ENCODE data around the gene STK38L. TPM values are rescaled to one million over a fixed set of nuclear protein-coding genes. Genes with fewer than 3 reads are reported as not detected.

The STK38L gene
- total and polyA plus RNA-seq, 8 donors, result 28.2 to 45.1 (median 40.4) TPM

DNA sequence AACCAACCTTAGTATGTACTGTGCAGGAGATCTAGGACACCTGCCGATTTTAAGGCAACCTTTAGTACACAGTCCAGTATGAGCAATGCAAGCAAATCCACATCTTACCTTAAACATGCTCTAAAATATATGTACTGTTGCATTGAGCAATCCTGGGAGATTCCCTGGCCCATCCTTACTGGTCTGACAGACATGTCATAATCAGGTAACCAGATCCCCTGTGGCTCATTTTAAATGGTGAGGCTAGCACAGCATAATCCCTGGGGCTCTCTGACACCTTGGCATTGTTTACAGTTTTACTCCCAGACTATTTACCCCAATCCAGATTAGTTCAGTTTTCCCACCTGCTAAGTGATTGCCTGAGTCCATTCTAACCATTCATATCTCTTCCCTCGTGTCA, 103.7 kb downstream of the STK38L start:
- no peaks in the 10 kb centered on the region for H3K9me3 ChIP-seq
- TF ChIP-seq, protein P1, sequence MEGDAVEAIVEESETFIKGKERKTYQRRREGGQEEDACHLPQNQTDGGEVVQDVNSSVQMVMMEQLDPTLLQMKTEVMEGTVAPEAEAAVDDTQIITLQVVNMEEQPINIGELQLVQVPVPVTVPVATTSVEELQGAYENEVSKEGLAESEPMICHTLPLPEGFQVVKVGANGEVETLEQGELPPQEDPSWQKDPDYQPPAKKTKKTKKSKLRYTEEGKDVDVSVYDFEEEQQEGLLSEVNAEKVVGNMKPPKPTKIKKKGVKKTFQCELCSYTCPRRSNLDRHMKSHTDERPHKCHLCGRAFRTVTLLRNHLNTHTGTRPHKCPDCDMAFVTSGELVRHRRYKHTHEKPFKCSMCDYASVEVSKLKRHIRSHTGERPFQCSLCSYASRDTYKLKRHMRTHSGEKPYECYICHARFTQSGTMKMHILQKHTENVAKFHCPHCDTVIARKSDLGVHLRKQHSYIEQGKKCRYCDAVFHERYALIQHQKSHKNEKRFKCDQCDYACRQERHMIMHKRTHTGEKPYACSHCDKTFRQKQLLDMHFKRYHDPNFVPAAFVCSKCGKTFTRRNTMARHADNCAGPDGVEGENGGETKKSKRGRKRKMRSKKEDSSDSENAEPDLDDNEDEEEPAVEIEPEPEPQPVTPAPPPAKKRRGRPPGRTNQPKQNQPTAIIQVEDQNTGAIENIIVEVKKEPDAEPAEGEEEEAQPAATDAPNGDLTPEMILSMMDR (IDR thresholded peaks at IDR 0.05), result no peak
- H3K36me3 ChIP-seq, result no peaks in the 10 kb centered on the region
- ATAC-seq (no peak), DNase-seq (no peak)
- intact Hi-C loops (cut with DNase I), result no loop called here
- H3K27ac ChIP-seq, result no peak overlapping the region
- H3K4me1 ChIP-seq, result no peaks in the 10 kb centered on the region
- H3K27me3 ChIP-seq, result no peaks in the 10 kb centered on the region
- H3K4me3 ChIP-seq, result no peak overlapping the region

DNA sequence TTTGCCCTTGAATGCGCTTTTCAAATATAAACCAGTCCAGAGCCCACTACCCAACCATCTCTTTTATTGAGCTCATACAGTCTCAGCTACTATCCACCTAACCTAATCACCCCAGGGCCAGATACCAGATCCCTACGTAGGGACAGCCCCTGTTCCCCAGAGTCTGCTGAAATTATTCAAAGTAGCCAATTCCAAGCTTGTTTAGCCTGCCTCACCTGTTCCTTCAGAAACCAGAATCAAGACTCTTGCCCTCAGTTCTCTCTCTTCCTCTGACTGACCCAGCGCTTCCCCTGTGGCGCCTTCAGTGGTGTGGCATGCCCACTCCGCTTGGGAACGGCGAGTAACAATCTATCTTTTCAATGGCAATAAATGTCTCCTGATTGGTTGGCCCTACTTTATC, 107.4 kb downstream of the STK38L start:
- H3K4me1 ChIP-seq, result no peaks in the 10 kb centered on the region
- H3K36me3 ChIP-seq, result no peaks in the 10 kb centered on the region
- no peak overlapping the region for H3K4me3 ChIP-seq
- H3K27me3 ChIP-seq, result no peaks in the 10 kb centered on the region
- intact Hi-C loops (cut with DNase I), result no loop called here
- H3K27ac ChIP-seq, result no peak overlapping the region
- no peaks in the 10 kb centered on the region for H3K9me3 ChIP-seq
- DNase-seq (no peak), ATAC-seq (no peak)
- TF ChIP-seq, protein P1 (IDR thresholded peaks at IDR 0.05), result no peak

DNA sequence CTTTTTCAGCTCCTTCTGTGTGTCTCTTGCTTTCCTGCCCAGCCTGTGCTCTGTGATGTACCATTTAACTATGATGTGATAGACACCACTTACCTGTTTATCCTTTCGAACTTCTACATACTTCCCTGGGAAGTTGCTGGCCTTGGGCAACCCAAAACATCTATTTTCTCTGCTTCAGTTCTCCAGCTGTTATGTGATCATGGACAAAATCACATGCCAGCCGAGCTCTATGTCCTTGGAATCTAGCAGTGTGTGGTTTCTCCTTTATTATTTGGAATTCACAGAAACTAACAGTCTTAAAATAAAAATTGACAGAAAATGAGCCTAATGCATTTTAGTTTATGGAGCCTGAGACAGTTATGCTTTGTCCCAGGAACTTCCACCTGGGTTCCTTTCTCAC, 111.4 kb downstream of the STK38L start:
- H3K36me3 ChIP-seq, result no peaks in the 10 kb centered on the region
- no peaks in the 10 kb centered on the region for H3K27me3 ChIP-seq
- no peak overlapping the region for H3K27ac ChIP-seq
- TF ChIP-seq, protein P1 (IDR thresholded peaks at IDR 0.05), result no peak
- intact Hi-C loops (cut with DNase I), result no loop called here
- ATAC-seq (no peak), DNase-seq (no peak)
- no peaks in the 10 kb centered on the region for H3K4me1 ChIP-seq
- H3K4me3 ChIP-seq, result no peak overlapping the region
- H3K9me3 ChIP-seq, result no peaks in the 10 kb centered on the region

DNA sequence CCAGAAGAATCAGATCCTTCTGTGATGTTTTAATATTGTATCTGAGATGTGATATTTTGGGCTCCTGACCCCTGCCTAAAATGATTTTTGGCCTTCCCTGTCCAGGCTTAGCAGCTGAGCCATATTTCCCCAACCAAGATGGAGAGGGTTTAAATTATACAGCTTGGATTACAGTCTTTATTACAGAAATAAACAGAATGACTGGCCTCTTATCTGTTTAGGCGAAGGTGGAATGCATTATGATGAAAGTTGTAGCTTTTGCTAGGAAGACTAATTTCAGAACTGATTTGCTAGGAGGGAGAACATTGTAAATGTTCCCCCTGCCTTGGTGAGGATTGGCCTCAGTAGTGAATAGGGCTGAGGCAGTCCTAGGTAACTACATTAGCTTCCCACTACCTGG, 111.9 kb downstream of the STK38L start:
- intact Hi-C loops (cut with DNase I), result no loop called here
- H3K27ac ChIP-seq, result no peak overlapping the region
- no peaks in the 10 kb centered on the region for H3K36me3 ChIP-seq
- no peak overlapping the region for H3K4me3 ChIP-seq
- H3K27me3 ChIP-seq, result no peaks in the 10 kb centered on the region
- no peak for DNase-seq
- TF ChIP-seq, protein P1 (IDR thresholded peaks at IDR 0.05), result no peak
- H3K4me1 ChIP-seq, result no peaks in the 10 kb centered on the region
- no peaks in the 10 kb centered on the region for H3K9me3 ChIP-seq
- no peak for ATAC-seq

DNA sequence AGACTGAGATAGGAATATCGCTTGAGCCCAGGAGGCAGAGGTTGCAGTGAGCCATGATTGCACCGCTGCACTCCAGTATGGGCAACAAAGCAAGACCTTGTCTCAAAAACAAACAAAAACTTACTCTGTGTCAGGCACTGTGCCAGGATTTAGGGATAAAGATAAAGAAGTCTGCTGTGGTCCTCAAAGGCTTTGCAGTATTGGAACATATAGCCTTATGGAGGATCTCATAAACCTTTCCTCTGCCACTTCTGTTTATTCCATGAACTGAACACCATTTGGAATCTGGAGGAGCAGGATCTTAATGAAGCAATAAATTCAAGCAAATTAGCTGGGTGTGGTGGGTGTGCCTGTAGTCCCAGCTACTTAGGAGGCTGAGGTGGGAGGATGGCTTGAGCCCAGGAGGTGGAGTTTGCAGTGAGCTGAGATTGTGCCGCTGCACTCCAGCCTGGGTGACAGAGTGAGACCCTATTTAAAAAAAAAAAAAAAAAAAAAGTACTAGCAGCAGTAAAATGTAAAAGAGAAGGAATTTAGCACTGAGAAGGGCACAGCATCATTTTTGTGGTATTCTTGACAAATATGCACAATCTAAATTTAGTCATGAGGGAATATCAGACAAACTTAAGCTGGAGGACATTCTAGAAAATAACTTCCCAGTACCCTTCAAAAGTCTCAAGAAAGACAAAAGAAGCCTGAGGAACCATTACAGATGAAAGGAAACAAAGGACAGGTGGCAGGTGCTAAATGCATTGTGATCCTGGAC, 115.7 kb downstream of the STK38L start:
- no peaks in the 10 kb centered on the region for H3K4me1 ChIP-seq
- DNase-seq (no peak), ATAC-seq (no peak)
- TF ChIP-seq, protein P1 (IDR thresholded peaks at IDR 0.05), result no peak
- no peak overlapping the region for H3K4me3 ChIP-seq
- no peaks in the 10 kb centered on the region for H3K36me3 ChIP-seq
- intact Hi-C loops (cut with DNase I), result no loop called here
- H3K27me3 ChIP-seq, result no peaks in the 10 kb centered on the region
- no peaks in the 10 kb centered on the region for H3K9me3 ChIP-seq
- H3K27ac ChIP-seq, result no peak overlapping the region

Data from left lung (tissue), 10 donors.